HCT116 (cell line): Measurements from ENCODE around the gene PDZRN4. TPM values are rescaled to one million over a fixed set of nuclear protein-coding genes. Genes with fewer than 3 reads are reported as not detected.
"Not testable (repeated sequence)": the region's sequence is repeated elsewhere in the genome, so short reads cannot be mapped to it uniquely, and the experiment has no call there.

Source experiments
- ATAC-seq: fragments of 200-7000 bp; cut with Tn5 transposase; 2 replicates; pipeline ENCODE4 v1.9.1; 2020; ENCODE audit warnings: mild to moderate bottlenecking, moderate library complexity
- BruUV-seq: library from RNA; stranded (reverse); fragments of 400-500 nt; replicated peaks from 2 replicates; lab custom pipeline; 2021; lab: Mats Ljungman, UMichigan
- CTCF ChIA-PET: fragments of 300-600 bp; sonication (Branson Sonifier 250); formaldehyde crosslinking; loops from one replicate; lab custom pipeline; 2021; ENCODE audit warnings: antibody characterized with exemption; lab: Charles Lee
- POLR2A ChIA-PET: fragments of 300-600, 350-600 bp; sonication (Branson Sonifier 250); formaldehyde crosslinking; loops from one replicate; lab custom pipeline; 2021; ENCODE audit warnings: antibody characterized with exemption; lab: Charles Lee
- RAD21 ChIA-PET, 2 experiments: fragments of 300-600 bp; sonication (Branson Sonifier 250); formaldehyde crosslinking; loops; one replicate each; lab custom pipeline; 2023; ENCODE audit warnings: low total read pairs in 2 of 2; ENCODE audit not compliant: uncharacterized antibody in 2 of 2, unreplicated experiment in 2 of 2, low non-redundant PET in 1 of 2; lab: Charles Lee
- DNase-seq: peaks from one replicate; pipeline ENCODE4 v3.0.0-alpha.2; 2010; ENCODE audit warnings: low read depth, low spot score
- H2AFZ ChIP-seq: fragments of 200-600 bp; shearing (Covaris generic), sonication (generic); 2 replicates; pipeline ENCODE4 v1.6.1; 2017; ENCODE audit warnings: low read depth, mixed run types, mixed read lengths, antibody characterized with exemption, low read length; ENCODE audit not compliant: poor library complexity, severe bottlenecking
- H3K27ac ChIP-seq: 2 replicates; pipeline ENCODE4 v1.5.1; 2012; ENCODE audit warnings: low read depth, low read length
- H3K27me3 ChIP-seq: fragments of 200-600 bp; sonication (generic); 2 replicates; pipeline ENCODE4 v1.6.1; 2016; ENCODE audit warnings: mixed run types, low read length, mixed read lengths; ENCODE audit not compliant: insufficient read depth
- H3K36me3 ChIP-seq, 2 experiments: fragments of 200-500 bp in 1 of 2; fragments of 200-600 bp in 1 of 2; sonication (Bioruptor generic) in 1 of 2; sonication (generic) in 1 of 2; 2 replicates each; pipeline versions ENCODE4 v1.5.1 to v1.6.1; 2014 to 2016; ENCODE audit warnings: low read length in 2 of 2, inconsistent platforms in 1 of 2, mixed read lengths in 1 of 2, mixed run types in 1 of 2; ENCODE audit not compliant: insufficient read depth in 2 of 2, control insufficient read depth in 1 of 2
- H3K4me1 ChIP-seq, 2 experiments: fragments of 200-600 bp in 1 of 2; sonication (generic) in 1 of 2; 2 replicates each; pipeline versions ENCODE4 v1.5.1 to v1.6.1; 2012 to 2017; ENCODE audit warnings: low read length in 2 of 2, inconsistent platforms in 1 of 2, mild to moderate bottlenecking in 1 of 2, mixed read lengths in 1 of 2, mixed run types in 1 of 2, moderate library complexity in 1 of 2; ENCODE audit not compliant: insufficient read depth in 2 of 2, control insufficient read depth in 1 of 2
- H3K4me2 ChIP-seq: fragments of 200-600 bp; sonication (generic); 2 replicates; pipeline ENCODE4 v1.6.1; 2017; ENCODE audit warnings: mixed run types, low read length, mixed read lengths
- H3K4me3 ChIP-seq, 2 experiments: fragments of 200-600 bp in 1 of 2; sonication (generic) in 1 of 2; replicated peaks in 1 of 2; 2 replicates each; pipeline ENCODE4 v1.5.1; 2011 to 2016; ENCODE audit warnings: low read length in 2 of 2, control low read depth in 1 of 2, low read depth in 1 of 2, mild to moderate bottlenecking in 1 of 2, mixed read lengths in 1 of 2, mixed run types in 1 of 2
- H3K79me2 ChIP-seq: fragments of 200-600 bp; sonication (generic); 2 replicates; pipeline ENCODE4 v1.6.1; 2017; ENCODE audit warnings: mild to moderate bottlenecking, mixed run types, low read length, moderate library complexity, mixed read lengths; ENCODE audit not compliant: insufficient read depth
- H3K9ac ChIP-seq: fragments of 200-600 bp; sonication (generic); 2 replicates; pipeline ENCODE4 v1.6.1; 2016; ENCODE audit warnings: low read length, mixed read lengths
- H3K9me2 ChIP-seq: fragments of 200-600 bp; sonication (generic), shearing (Covaris generic); 2 replicates; pipeline ENCODE4 v1.6.1; 2017; ENCODE audit warnings: mixed run types, mild to moderate bottlenecking, moderate library complexity; ENCODE audit not compliant: insufficient read depth
- H3K9me3 ChIP-seq, 2 experiments: fragments of 200-500 bp in 1 of 2; fragments of 200-600 bp in 1 of 2; sonication (Bioruptor generic) in 1 of 2; sonication (generic) in 1 of 2; 2 replicates each; pipeline ENCODE4 v1.6.1; 2014 to 2017; ENCODE audit warnings: low read length in 2 of 2, mixed read lengths in 2 of 2, inconsistent platforms in 1 of 2, low read depth in 1 of 2, mild to moderate bottlenecking in 1 of 2, mixed run types in 1 of 2, moderate library complexity in 1 of 2; ENCODE audit not compliant: control insufficient read depth in 1 of 2, insufficient read depth in 1 of 2
- H4K20me1 ChIP-seq: fragments of 200-600 bp; sonication (generic), shearing (Covaris generic); 2 replicates; pipeline ENCODE4 v1.6.1; 2017; ENCODE audit warnings: mixed run types, mild to moderate bottlenecking, moderate library complexity; ENCODE audit not compliant: insufficient read depth
- JUND ChIP-seq: IDR thresholded peaks from 2 replicates; pipeline ENCODE4 v1.6.1; 2012
- SIN3A ChIP-seq: IDR thresholded peaks from 2 replicates; pipeline ENCODE4 v1.6.1; 2012; ENCODE audit warnings: low read depth
- YY1 ChIP-seq: IDR thresholded peaks from 2 replicates; pipeline ENCODE4 v1.6.1; 2011; ENCODE audit warnings: low read length, low read depth, moderate library complexity, mild to moderate bottlenecking; ENCODE audit not compliant: insufficient replicate concordance; ENCODE audit errors: extremely low read depth
- intact Hi-C: fragments of 100-400 bp; cut with micrococcal nuclease; formaldehyde crosslinking; loops from 2 replicates; pipeline ENCODE4 v1.10.0; 2022
- total RNA-seq: library from RNA; stranded (reverse); gene quantifications from one replicate; pipeline ENCODE4 v1.2.1, GENCODE V29; 2021; ENCODE audit not compliant: unreplicated experiment
- TF ChIP-seq, protein P1 (sequence below): IDR thresholded peaks from 2 replicates; pipeline ENCODE4 v1.6.1; 2012; ENCODE audit warnings: low read depth

Gene PDZRN4
- total RNA-seq, 1 experiment from 2014 or later = not detected

GRCh38 chr12:41612892-41613557 lies 424.9 kb downstream of the PDZRN4 start (continued):
- TF ChIP-seq, protein P1, sequence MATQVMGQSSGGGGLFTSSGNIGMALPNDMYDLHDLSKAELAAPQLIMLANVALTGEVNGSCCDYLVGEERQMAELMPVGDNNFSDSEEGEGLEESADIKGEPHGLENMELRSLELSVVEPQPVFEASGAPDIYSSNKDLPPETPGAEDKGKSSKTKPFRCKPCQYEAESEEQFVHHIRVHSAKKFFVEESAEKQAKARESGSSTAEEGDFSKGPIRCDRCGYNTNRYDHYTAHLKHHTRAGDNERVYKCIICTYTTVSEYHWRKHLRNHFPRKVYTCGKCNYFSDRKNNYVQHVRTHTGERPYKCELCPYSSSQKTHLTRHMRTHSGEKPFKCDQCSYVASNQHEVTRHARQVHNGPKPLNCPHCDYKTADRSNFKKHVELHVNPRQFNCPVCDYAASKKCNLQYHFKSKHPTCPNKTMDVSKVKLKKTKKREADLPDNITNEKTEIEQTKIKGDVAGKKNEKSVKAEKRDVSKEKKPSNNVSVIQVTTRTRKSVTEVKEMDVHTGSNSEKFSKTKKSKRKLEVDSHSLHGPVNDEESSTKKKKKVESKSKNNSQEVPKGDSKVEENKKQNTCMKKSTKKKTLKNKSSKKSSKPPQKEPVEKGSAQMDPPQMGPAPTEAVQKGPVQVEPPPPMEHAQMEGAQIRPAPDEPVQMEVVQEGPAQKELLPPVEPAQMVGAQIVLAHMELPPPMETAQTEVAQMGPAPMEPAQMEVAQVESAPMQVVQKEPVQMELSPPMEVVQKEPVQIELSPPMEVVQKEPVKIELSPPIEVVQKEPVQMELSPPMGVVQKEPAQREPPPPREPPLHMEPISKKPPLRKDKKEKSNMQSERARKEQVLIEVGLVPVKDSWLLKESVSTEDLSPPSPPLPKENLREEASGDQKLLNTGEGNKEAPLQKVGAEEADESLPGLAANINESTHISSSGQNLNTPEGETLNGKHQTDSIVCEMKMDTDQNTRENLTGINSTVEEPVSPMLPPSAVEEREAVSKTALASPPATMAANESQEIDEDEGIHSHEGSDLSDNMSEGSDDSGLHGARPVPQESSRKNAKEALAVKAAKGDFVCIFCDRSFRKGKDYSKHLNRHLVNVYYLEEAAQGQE = no peak
- TF ChIP-seq SIN3A (no peak), YY1 (no peak), JUND (no peak)
- TF ChIP-seq, all 23 proteins: peak for 0

DNA sequence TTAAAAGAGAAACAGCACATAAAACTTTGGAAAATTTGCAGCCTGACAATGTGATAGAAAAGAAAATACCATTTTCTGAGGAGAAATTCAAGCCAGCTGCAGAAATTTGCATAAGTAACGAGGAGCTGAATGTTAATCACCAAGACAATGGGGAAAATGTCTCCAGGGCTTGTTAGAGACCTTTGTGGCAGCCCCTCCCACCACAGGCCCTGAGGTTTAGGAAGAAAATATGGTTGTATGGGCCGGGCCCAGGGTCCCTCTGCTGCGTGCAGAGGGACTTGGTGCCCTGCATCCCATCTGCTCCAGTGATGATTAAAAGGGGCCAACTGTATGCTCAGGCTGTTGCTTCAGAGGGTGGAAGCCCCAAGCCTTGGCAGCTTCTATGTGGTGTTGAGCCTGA lies 427.1 kb downstream of the PDZRN4 start:
- H3K9me2 ChIP-seq, H2AFZ ChIP-seq, ATAC-seq, H3K9me3 ChIP-seq, RAD21 ChIA-PET, H3K9ac ChIP-seq, H3K36me3 ChIP-seq, H3K27me3 ChIP-seq, intact Hi-C loops, H3K4me2 ChIP-seq, DNase-seq, CTCF ChIA-PET, H3K4me1 ChIP-seq, H4K20me1 ChIP-seq, POLR2A ChIA-PET, H3K27ac ChIP-seq, H3K4me3 ChIP-seq, H3K79me2 ChIP-seq, BruUV-seq: not testable (repeated sequence)
